HG03196 (cell line): ENCODE results near the gene COL11A2.
A peak's percentile ranks its signal among the peaks of the same experiment; 100 is the strongest.

ENCODE experiments used
- ATAC-seq: cut with Tn5 transposase; IDR thresholded peaks from one replicate; pipeline ENCODE4 v1.9.1; 2021; ENCODE audit not compliant: unreplicated experiment

The COL11A2 gene

GRCh38 chr6:33206864-33207551 is 14.7 kb upstream of the COL11A2 start:
- ATAC-seq, result no peak

- no peak for ATAC-seq
These were observed 14.0 kb upstream of the COL11A2 start for GRCh38 chr6:33206027-33206863.

DNA sequence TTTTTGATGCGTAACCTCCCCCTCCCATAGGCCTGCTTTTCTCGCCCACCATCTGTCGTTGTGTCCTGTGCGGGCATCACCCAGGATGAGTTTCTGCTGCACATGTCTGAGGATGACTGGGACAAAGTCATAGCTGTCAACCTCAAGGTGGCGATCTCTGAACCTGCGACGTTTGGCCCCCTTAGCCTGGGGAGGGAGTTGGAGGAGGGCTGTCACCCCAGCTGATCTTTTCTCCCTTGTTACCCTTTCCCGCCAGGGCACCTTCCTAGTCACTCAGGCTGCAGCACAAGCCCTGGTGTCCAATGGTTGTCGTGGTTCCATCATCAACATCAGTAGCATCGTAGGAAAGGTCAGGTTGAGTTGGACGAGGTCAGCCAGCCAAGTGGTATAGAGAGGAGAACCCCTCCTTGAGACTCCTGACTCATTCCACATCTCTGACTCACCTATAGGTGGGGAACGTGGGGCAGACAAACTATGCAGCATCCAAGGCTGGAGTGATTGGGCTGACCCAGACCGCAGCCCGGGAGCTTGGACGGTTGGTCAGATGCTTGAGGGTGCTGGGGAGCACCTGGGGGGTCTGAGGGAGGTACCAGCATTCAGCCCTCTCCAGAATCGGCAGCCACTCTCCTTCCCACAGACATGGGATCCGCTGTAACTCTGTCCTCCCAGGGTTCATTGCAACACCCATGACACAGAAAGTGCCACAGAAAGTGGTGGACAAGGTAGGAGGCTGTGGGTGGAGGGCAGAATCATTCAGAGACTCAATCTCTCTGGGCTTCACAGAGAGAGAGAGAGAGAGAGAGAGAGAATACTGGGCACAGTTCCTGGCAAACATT is 13.1 kb upstream of the COL11A2 start:
- no peak for ATAC-seq

GRCh38 chr6:33204415-33205190 is 12.3 kb upstream of the COL11A2 start, which contains the start of gene HSD17B8:
Gene HSD17B8 (plus strand): TSS chr6:33204655. CDS start chr6:33204669, 14 bp downstream.
- peak; percentile 27 for ATAC-seq

DNA sequence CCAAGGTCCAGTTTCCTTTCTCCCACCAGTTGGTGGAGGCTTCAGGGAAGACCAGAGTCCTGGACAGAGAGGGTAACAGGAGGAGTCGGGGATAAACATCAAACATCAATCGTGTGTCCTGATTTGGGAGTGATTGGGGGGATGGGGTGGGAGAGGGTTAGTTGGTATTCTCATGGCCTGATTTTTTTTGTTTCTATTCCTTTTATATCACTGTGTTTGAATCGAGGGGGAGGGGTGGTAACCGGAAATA is 11.8 kb upstream of the COL11A2 start:
- ATAC-seq, result no peak

DNA sequence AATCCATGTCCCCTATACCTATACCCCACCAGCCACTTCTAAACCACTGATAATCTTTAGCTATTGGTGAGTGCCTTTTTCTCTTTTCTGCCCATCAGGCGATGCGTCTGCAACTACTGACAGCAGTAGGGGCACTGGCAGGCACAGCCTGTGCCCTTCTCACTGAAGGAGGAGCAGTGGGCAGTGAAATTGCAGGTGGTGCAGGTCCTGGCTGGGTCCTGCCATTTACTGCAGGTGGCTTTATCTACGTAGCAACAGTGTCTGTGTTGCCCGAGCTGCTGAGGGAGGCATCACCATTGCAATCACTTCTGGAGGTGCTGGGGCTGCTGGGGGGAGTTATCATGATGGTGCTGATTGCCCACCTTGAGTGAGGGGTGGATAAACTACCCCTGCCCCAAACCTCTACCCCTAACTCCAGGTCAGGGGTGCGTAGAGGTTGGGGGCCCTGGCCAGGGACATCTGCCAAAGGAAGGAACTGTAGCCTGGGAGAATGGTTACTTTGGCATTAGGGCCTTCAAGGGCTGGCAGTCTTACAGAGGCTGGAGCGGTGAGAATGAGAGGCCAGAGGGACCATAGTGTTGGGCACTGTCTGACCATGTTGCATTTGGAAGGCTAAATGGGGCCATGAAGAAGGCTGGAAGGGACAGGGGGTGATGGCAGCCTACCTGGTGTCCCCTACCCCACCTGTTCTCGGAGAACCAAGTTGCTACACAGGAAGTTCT is 11.3 kb upstream of the COL11A2 start:
- ATAC-seq, result no peak

- ATAC-seq, result no peak
These were observed 10.5 kb upstream of the COL11A2 start for GRCh38 chr6:33202799-33203198.

GRCh38 chr6:33201935-33202334 is 9.7 kb upstream of the COL11A2 start:
- ATAC-seq, result no peak

- ATAC-seq, result no peak
These were observed 8.9 kb upstream of the COL11A2 start for GRCh38 chr6:33201147-33201545.

DNA sequence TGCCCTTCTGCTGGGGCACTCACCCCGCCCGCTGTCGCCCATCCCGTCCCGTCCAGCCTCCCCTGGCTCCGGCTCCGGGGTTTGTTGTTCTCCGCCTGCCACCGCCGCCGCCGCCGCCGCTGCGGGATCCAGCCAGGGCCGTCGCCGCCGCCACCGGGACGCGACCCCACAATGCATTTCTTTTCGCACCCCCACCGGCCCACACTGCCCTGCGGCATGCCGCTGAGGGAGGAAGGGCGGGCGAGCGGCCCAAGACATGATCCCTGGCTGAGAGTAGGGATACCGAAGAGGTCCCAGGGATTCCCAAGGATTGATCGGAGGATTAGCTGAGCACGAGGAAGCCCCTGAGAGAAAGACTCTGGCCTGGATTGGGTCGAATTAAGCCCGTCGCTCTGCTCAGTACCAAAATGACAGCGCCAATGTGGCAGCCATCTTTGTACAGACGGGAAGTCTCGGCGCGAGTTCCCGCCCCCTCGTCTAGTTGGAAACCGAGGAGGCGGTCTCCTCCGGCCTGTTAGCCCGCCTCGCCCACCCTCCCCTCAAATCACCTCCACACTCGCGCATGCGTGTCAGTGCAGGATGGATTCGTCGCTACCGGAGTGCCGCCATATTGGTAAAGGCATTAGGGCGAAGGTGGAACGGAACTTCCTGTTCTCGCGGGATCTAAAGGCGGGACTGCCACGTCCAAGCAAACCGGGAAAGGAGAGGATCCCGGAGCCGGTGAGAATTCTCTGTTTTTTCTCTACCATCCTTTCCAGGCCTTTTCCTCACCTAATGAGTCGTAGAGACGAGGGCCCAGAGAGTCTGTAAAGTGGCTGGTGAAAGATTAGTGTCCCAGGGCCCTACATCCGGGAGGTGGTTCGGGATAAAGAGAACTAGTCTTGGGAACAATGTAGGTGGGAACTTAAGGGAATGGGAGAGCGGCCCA is 8.2 kb upstream of the COL11A2 start, which contains the start of the genes RXRB and SLC39A7:
RXRB (minus strand) TSS at position 447 of the 928 bp plus-strand sequence; CDS start at position 258, 189 bp downstream.
SLC39A7 (plus strand) TSS at position 649 of the 928 bp plus-strand sequence. CDS start 379 bp downstream, outside the sequence.
- ATAC-seq, result peak; percentile 52

DNA sequence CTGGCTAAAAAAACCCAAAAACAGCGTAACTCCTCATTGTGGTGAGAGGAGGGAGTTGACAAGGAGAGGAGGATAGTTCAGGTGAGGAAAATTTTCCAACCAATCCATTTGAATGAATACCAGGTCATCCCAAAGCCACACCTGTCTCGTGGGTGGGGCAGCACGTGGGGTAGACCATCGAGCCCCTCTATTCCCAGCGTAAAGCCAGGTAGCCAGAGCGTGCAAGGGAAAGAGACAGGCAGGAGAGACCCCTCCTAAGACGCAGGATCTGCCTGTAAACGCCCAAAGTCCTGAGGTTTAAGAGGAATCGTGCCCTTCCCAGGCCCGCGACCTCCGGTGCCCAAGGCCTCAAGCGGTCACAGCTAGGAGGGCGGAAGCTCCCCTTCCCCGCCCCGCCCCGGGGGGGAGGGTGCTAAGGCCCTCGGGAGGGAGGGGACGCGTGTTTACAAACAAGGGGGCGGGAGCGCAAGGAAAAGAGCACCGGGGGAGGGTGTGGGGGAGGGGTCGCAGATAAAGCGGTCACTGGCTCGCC is 7.5 kb upstream of the COL11A2 start:
- peak; percentile 22 for ATAC-seq

DNA sequence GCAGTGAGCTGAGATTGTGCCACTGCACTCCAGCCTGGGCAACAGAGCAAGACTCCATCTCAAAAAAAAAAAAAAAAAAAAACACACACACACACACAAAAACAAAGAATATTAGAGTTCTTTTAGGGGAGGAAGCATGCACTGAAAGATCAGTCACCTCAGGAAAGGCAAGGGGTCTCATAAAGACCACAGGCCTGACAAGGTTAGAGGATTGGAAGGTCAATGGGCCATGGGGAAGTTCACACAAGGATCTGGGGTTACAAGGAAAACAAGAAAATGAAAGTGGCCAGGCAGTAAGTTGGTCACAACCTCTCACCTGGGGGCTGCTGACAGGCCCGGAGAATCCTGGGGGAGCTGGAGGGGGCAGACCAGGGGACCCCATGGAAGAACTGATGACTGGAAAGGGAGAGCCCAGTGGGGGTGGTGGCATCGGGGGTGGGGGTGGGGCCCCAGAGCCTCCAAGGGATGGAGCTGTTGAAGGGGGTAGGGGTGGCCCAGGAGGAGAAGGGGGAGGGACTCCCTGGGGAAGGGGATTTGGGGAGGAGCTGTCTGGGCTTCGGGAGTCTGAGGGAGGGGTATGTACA is 6.7 kb upstream of the COL11A2 start:
- no peak for ATAC-seq

- no peak for ATAC-seq
These were observed 6.0 kb upstream of the COL11A2 start for GRCh38 chr6:33198159-33198852.

DNA sequence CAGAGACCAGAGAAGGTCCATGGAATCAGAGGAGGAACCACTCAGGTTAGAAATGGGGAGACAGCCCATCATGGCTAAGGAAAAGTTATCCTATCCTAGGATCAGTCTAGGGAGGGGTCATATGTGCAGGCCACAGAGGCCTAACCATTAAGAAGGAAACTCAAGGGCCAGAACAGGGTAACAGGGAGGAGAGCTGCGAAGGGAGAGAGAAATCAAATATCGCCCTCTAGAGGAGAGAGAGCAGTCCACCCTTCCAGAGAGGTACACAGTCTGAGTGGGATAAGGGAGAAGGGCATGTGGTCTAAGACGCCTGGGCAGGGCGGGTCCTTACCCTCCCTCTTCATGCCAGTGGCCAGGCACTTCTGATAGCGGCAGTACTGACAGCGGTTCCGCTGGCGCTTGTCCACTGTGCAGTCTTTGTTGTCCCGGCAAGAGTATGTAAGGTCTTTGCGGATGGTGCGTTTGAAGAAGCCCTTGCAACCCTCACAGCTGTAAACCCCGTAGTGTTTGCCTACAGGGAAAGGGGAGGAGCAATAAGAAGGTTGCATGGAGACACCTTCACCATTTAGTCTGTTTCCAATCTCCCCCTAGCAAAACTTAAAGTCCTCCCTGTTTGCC is 5.3 kb upstream of the COL11A2 start:
- ATAC-seq, result no peak

DNA sequence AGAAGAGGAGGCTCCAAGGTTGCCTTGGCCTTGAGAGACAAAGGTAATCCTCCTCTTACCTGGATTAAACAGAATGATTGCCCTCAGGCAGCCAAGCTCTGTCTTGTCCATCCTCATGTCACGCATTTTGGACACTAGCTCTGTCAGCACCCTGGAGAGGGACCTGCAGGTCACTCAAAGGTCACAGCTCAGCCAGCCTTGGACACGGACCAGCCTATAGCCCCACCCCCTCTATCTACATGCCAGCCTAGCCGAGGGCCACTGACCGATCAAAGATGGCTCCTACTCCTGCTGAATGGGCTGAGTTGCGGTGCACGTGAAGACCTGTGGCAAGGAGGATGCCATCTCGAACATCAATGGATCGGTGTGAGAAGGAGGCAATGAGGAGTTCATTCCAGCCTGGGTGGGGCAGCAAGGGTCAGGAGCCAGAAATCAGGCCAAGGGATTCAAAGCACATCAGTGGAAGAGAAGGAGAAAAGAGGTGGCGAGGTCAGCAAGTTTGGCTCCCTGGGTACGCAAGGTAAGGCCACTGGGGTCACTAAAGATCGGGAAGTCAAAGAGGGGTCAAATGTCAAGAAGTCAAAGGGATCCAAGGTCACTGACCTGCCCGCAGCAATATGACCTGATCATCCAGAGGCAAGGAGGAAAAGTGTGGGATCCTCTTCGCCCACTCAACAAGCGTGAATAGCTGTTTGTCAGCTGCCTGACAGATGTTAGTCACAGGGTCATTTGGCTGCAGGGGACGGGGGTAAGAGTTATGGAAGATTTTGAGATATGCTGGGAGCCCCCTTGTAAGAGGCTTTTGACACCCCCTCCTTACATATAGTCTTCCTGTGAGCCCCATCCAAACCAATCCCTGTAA is 3.3 kb upstream of the COL11A2 start:
- no peak for ATAC-seq

DNA sequence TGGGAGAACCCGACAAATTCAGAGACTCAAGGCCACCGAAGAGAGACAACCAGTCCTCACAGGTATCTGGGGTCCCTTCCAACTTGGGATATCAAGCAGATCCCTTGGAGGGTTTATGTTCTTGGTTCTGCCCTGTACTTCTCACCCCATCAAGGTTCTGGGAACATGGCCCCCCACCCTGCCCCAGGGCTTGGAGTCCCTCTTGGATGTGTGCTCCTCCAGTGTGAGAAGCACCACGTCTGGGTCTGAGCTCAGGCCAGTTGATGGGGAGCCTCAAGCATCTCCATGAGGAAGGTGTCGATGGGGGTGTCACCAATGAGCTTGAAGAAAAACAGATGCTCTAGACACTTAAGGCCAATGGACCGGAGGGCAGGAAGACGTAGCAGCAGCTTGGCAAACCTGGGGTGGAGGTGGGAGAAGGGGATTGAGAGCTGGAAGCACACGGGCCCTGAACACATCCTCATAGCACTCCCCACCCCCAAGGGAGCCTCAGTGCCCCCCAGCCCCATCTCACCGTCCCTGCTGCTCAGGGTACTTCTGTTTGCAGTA is 2.2 kb upstream of the COL11A2 start:
- no peak for ATAC-seq
